ENCODE measurements around the gene EGFL7. TPM values are rescaled to one million over a fixed set of nuclear protein-coding genes. Genes with fewer than 3 reads are reported as not detected.
A peak's percentile ranks its signal among the peaks of the same experiment; 100 is the strongest.

EGFL7 gene
- total and polyA plus RNA-seq, 7 donors = 6.0 to 75.6 (median 43.4) TPM

DNA sequence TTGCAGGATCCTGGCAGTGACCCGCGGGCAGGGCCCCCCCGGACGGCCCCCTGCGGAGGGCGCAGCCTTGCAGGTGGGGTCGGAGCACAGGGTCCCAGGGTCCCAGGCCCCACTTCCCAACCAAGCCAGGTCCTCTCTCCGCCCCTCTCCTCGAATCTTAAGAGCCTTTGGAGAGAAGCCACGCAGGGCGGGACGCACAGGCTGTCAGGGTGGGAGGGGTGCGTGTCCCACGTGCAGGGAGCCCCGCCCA lies 18.4 kb upstream of the EGFL7 start:
- peaks cover 12 to 71% (median 47%) of the 10 kb centered on the region in 3 donors for H3K27me3 ChIP-seq
- peak overlapping the region in 3 of 4 donors; percentile 11 to 32 (median 23) for H3K4me3 ChIP-seq
- intact Hi-C loops (cut with DNase I) = loop anchor here (10.0 kb wide), 1 partner anchor 319 kb away; the partner anchor contains the start of gene GPSM1
- no peaks in the 10 kb centered on the region for H3K9me3 ChIP-seq
- TF ChIP-seq POLR2A (IDR thresholded peaks at IDR 0.05) (no peak), EP300 (IDR thresholded peaks at IDR 0.05) (no peak), POLR2AphosphoS5 (IDR thresholded peaks at IDR 0.05) (no peak)
- TF ChIP-seq, protein P1, sequence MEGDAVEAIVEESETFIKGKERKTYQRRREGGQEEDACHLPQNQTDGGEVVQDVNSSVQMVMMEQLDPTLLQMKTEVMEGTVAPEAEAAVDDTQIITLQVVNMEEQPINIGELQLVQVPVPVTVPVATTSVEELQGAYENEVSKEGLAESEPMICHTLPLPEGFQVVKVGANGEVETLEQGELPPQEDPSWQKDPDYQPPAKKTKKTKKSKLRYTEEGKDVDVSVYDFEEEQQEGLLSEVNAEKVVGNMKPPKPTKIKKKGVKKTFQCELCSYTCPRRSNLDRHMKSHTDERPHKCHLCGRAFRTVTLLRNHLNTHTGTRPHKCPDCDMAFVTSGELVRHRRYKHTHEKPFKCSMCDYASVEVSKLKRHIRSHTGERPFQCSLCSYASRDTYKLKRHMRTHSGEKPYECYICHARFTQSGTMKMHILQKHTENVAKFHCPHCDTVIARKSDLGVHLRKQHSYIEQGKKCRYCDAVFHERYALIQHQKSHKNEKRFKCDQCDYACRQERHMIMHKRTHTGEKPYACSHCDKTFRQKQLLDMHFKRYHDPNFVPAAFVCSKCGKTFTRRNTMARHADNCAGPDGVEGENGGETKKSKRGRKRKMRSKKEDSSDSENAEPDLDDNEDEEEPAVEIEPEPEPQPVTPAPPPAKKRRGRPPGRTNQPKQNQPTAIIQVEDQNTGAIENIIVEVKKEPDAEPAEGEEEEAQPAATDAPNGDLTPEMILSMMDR (IDR thresholded peaks at IDR 0.05) = no peak
- H3K36me3 ChIP-seq = no peaks in the 10 kb centered on the region
- peak; percentile 90 for DNase-seq
- H3K27ac ChIP-seq = peak overlapping the region; percentile 48 to 66 (median 58)
- peaks cover 0 to 17% (median 10%) of the 10 kb centered on the region in 4 donors for H3K4me1 ChIP-seq
- WGBS, 2 donors = 1 to 4% methylated on average over 15 of the region's 15 CpGs

DNA sequence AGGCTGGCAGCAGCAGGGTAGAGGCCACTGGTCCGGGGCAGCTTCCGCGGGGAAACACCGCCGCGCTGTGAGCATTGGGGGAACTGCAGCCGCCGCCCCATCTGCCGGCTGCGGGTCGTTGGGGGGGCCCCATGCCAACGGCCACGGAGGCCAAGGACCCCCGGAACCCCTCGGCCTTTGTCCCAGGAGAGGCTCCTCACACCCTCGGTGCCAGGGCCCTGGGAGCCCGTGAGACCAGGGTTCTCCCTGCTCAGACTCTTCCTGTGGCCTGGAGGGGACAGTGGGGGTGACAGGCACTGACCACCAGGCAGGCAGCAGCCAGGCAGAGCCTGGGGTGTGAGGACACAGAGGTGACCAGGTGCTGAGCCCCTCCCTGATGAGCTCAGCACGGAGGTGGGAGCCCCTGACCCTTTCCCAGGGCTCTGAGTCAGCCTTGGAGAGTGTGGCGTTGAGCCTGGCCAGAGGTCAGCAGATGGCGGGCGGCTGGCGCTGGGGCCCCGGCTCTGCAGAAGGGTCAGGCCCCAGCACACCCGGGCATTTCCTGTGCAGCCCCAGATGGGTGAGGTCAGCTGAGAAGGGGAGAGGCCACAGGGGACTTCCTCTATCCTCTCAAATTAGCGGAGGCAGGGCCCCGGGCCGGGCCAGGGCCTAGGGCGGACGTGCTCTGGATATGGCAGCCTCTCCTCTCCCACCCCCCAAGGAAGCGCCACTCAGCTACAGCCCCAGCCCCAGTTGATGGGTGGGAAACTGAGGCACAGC lies 17.9 kb upstream of the EGFL7 start:
- 9 to 13% methylated on average over 30 of the region's 30 CpGs for WGBS, 2 donors
- peak overlapping the region in 2 of 4 donors; percentile 23 to 32 for H3K4me3 ChIP-seq
- peak; percentile 85 for DNase-seq

DNA sequence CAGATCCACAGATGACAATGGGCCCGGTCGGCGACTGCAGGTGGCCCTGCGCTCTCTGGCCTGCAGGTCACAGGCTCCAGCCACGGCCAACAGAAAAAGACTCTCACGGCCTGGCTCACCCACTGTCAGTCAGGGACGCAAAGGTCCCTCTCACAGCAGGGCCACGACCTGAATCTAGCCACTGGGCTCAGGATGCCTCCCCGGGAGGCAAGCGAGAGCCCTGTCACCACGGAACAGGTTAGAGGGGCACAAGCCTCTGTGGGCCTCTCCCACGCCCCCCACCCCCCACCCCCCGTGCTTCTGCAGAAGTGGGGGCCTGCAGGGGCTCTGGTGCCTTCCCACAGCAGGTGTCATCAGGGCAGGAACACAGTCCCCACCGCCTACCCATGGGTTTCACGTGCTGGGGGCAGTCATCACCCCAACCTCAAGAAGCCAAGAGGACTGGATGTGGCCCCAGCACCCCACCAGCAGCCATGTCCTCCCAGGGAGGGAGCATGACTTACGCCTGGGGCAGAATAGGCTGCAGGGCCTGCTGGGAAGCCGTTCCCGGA lies 17.3 kb upstream of the EGFL7 start:
- H3K9me3 ChIP-seq = no peaks in the 10 kb centered on the region
- DNase-seq = no peak
- H3K27ac ChIP-seq = peak overlapping the region; percentile 34 to 66 (median 56)
- no peaks in the 10 kb centered on the region for H3K36me3 ChIP-seq
- no peak overlapping the region for H3K4me3 ChIP-seq
- peaks cover 12 to 69% (median 47%) of the 10 kb centered on the region in 3 donors for H3K27me3 ChIP-seq
- TF ChIP-seq EP300 (IDR thresholded peaks at IDR 0.05) = no peak
- TF ChIP-seq POLR2A (IDR thresholded peaks at IDR 0.05) = no peak
- no peak for TF ChIP-seq POLR2AphosphoS5 (IDR thresholded peaks at IDR 0.05)
- TF ChIP-seq, protein P1 (IDR thresholded peaks at IDR 0.05) = no peak
- WGBS, 2 donors = 58 to 67% methylated on average over 18 of the region's 18 CpGs
- H3K4me1 ChIP-seq = peaks cover 0 to 17% (median 10%) of the 10 kb centered on the region in 4 donors
- intact Hi-C loops (cut with DNase I) = loop anchor here (10.0 kb wide), 1 partner anchor 321 kb away; the partner anchor contains the start of gene GPSM1

More for the DNA sequence above, 17.9 kb upstream of the EGFL7 start:
- Histone ChIP-seq H3K27me3 (peaks cover 12 to 71% (median 47%) of the 10 kb centered on the region in 3 donors), H3K4me1 (peaks cover 0 to 17% (median 10%) of the 10 kb centered on the region in 4 donors), H3K27ac (peak overlapping the region; percentile 34 to 66 (median 56)), H3K36me3 (no peaks in the 10 kb centered on the region), H3K9me3 (no peaks in the 10 kb centered on the region)
- intact Hi-C loops (cut with DNase I) = loop anchor here (10.0 kb wide), 1 partner anchor 320 kb away; the partner anchor contains the start of gene GPSM1
- TF ChIP-seq POLR2AphosphoS5 (IDR thresholded peaks at IDR 0.05) = peak in 3 of 4 donors; percentile 57 to 66 (median 62)
- TF ChIP-seq EP300 (IDR thresholded peaks at IDR 0.05) = peak in 1 of 4 donors; percentile 31
- TF ChIP-seq, protein P1 (IDR thresholded peaks at IDR 0.05) = peak; percentile 63 to 72 (median 66)
- peak; percentile 24 to 26 for TF ChIP-seq POLR2A (IDR thresholded peaks at IDR 0.05)

DNA sequence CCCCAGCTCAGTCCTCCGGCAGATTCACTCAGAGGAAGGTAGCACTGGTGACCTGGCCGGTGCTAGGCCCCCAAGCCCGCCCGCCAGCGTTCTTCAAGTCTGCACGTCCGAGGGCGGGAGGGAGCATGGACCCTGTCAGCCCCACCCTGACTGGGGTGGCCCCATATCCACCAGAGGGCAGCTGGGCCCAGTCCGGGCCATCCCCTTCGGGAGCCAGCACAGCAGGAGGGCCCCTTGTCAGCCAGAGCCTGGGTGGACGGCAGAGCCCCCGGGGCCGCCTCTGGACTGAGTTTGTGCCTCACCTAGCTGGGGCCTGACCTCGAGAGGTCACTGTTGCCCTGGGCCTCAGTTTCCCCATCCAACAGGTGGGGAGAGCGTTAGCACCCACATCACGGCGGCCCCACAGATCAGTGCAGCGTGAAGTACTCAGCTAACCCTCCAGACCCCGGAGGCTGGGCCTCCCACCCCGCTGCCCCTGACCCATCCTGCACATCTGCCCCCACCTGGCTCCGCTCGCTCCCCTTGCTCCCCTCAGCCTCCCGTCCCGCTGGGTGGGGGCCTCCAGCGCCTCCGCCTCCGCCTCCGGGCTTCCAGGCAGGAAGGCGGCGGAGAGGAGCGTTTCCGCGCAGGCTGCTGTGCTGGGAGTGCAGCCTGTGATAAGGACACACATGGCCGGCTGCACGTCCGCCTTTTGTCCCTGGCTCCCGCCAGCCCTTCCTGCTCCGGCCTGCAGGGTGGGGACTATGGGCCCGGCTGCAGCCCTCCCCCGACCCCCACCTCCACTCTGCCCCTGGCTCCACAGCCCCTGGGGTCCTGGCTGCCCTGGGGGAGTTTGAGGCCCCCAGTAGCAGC lies 16.6 kb upstream of the EGFL7 start:
- no peaks in the 10 kb centered on the region for H3K36me3 ChIP-seq
- WGBS, 2 donors = 36 to 39% methylated on average over 40 of the region's 40 CpGs
- TF ChIP-seq POLR2A (IDR thresholded peaks at IDR 0.05) (no peak), POLR2AphosphoS5 (IDR thresholded peaks at IDR 0.05) (peak; percentile 48 to 75 (median 71)), EP300 (IDR thresholded peaks at IDR 0.05) (peak in 2 of 4 donors; percentile 23 to 79)
- TF ChIP-seq, protein P1 (IDR thresholded peaks at IDR 0.05) = no peak
- intact Hi-C loops (cut with DNase I) = loop anchor here (10.0 kb wide), 1 partner anchor 321 kb away; the partner anchor contains the start of gene GPSM1
- no peak for DNase-seq
- H3K4me1 ChIP-seq = peaks cover 0 to 17% (median 10%) of the 10 kb centered on the region in 4 donors
- peak overlapping the region; percentile 34 to 66 (median 56) for H3K27ac ChIP-seq
- H3K27me3 ChIP-seq = peaks cover 12 to 62% (median 44%) of the 10 kb centered on the region in 3 donors
- no peaks in the 10 kb centered on the region for H3K9me3 ChIP-seq
- H3K4me3 ChIP-seq = peak overlapping the region in 2 of 4 donors; percentile 14 to 15

Data from sigmoid colon (tissue), 7 donors.